Retina (tissue), 1 donor: ENCODE results near the gene MIER3.

ENCODE experiments used
- DNase-seq: peaks from one replicate; pipeline ENCODE4 v3.0.0-alpha.2; 2016

MIER3 gene

GRCh38 chr5:56959326-56959725, 7.4 kb upstream of the MIER3 start:
- DNase-seq = no peak

GRCh38 chr5:56958595-56958994, 6.7 kb upstream of the MIER3 start:
- no peak for DNase-seq

- no peak for DNase-seq
Observed at GRCh38 chr5:56954262-56954661, 2.3 kb upstream of the MIER3 start.

- DNase-seq = peak; percentile 83
Observed at GRCh38 chr5:56951126-56951945, 587 bp downstream of the MIER3 start.

- peak; percentile 81 for DNase-seq
Observed at GRCh38 chr5:56950626-56951125, 1.2 kb downstream of the MIER3 start.

GRCh38 chr5:56947052-56947451, 4.9 kb downstream of the MIER3 start:
- no peak for DNase-seq

- no peak for DNase-seq
Observed at GRCh38 chr5:56941981-56942380, 9.9 kb downstream of the MIER3 start.

GRCh38 chr5:56938858-56939257, 13.1 kb downstream of the MIER3 start:
- DNase-seq = no peak

GRCh38 chr5:56934325-56934724, 17.6 kb downstream of the MIER3 start:
- no peak for DNase-seq

- DNase-seq = no peak
Observed at GRCh38 chr5:56922922-56923321, 29.0 kb downstream of the MIER3 start.

GRCh38 chr5:56919942-56920662, 31.8 kb downstream of the MIER3 start:
- DNase-seq = no peak

- no peak for DNase-seq
Observed at GRCh38 chr5:56918054-56918453, 33.9 kb downstream of the MIER3 start.

- no peak for DNase-seq
Observed at GRCh38 chr5:56917534-56917933, 34.4 kb downstream of the MIER3 start.

- DNase-seq = no peak
Observed at GRCh38 chr5:56914678-56915077, 37.2 kb downstream of the MIER3 start.

- DNase-seq = no peak
Observed at GRCh38 chr5:56913766-56914165, 38.2 kb downstream of the MIER3 start.

GRCh38 chr5:56910210-56910965, 41.5 kb downstream of the MIER3 start:
- DNase-seq = no peak

- peak; percentile 97 for DNase-seq
Observed at GRCh38 chr5:56909294-56910209, 42.4 kb downstream of the MIER3 start, which contains the start of gene SETD9. TSS of gene SETD9 (plus strand) at chr5:56909596. CDS start at chr5:56909646, 50 bp downstream.

- DNase-seq = no peak
Observed at GRCh38 chr5:56908942-56909293, 43.0 kb downstream of the MIER3 start.

- DNase-seq = peak; percentile 55
Observed at GRCh38 chr5:56900858-56901578, 50.9 kb downstream of the MIER3 start.

- DNase-seq = no peak
Observed at GRCh38 chr5:56900395-56900794, 51.5 kb downstream of the MIER3 start.

- DNase-seq = no peak
Observed at GRCh38 chr5:56898213-56898612, 53.7 kb downstream of the MIER3 start.
